C4-2B (cell line): ENCODE measurements around the gene KDM6A.
"Not testable (repeated sequence)": the region's sequence is repeated elsewhere in the genome, so short reads cannot be mapped to it uniquely, and the experiment has no call there.

Experiments
- CTCF ChIP-seq: fragments of 450-650 bp; conservative IDR thresholded peaks from 2 replicates; pipeline ENCODE4 v1.5.1; 2017; ENCODE audit warnings: mild to moderate bottlenecking
- ZFX ChIP-seq: fragments of 450-650 bp; IDR thresholded peaks from 2 replicates; pipeline ENCODE4 v1.6.1; 2017

GRCh38 chrX:44850891-44851290, 22.1 kb upstream of the KDM6A start:
- TF ChIP-seq CTCF, ZFX: not testable (repeated sequence)
